ENCODE data around the gene C10orf90. TPM values are rescaled to one million over a fixed set of nuclear protein-coding genes. Genes with fewer than 3 reads are reported as not detected.

C10orf90 gene
- polyA plus RNA-seq, 3 donors: not detected

GRCh38 chr10:126616737-126617136, 53.8 kb downstream of the C10orf90 start:
- no peak for TF ChIP-seq CTCF (IDR thresholded peaks at IDR 0.05)
- Histone ChIP-seq H3K36me3 (replicated peaks in 1 of 2; ENCODE audit: control insufficient read depth in 1 of 2, insufficient read depth in 2 of 2, low read length in 2 of 2) (no peaks in the 10 kb centered on the region), H3K27ac (ENCODE audit: low read depth in 1 of 2, low read length in 2 of 2) (no peak overlapping the region), H4K20me1 (ENCODE audit: insufficient read depth, low read length) (no peaks in the 10 kb centered on the region), H3K9ac (ENCODE audit: insufficient read depth, low read length, poor library complexity, severe bottlenecking) (no peak overlapping the region), H3K79me2 (ENCODE audit: insufficient read depth, low read length) (no peaks in the 10 kb centered on the region), H2AFZ (ENCODE audit: insufficient read depth, low read depth, low read length, poor library complexity, severe bottlenecking) (no peak overlapping the region), H3K27me3 (ENCODE audit: control insufficient read depth in 2 of 2, insufficient read depth in 2 of 2, low read length in 2 of 2) (no peaks in the 10 kb centered on the region), H3K4me1 (ENCODE audit: control insufficient read depth in 1 of 2, insufficient read depth in 2 of 2, low read length in 2 of 2) (no peaks in the 10 kb centered on the region), H3K9me3 (replicated peaks in 1 of 2; ENCODE audit: control insufficient read depth in 1 of 2, insufficient read depth in 1 of 2, low read length in 2 of 2) (peaks cover 3% of the 10 kb centered on the region in 2 donors), H3K4me2 (replicated peaks; ENCODE audit: extremely low read depth, low read length, poor library complexity, severe bottlenecking) (no peak overlapping the region), H3K4me3 (replicated peaks in 1 of 3; ENCODE audit: low read depth in 2 of 3, low read length in 3 of 3) (no peak overlapping the region)
- no peaks in the 10 kb centered on the region for H3K27me3 Mint-ChIP-seq (ENCODE audit: low read depth in 3 of 3)
- H3K4me1 Mint-ChIP-seq: no peaks in the 10 kb centered on the region
- WGBS (ENCODE audit: insufficient coverage): 56% methylated on average over 2 of the region's 3 CpGs
- intact Hi-C loops (cut with micrococcal nuclease): no loop called here
- no peaks in the 10 kb centered on the region for H3K36me3 Mint-ChIP-seq
- DNase-seq: no peak
- H3K9me3 Mint-ChIP-seq: peaks cover 0 to 11% (median 4%) of the 10 kb centered on the region in 7 donors
- no peak overlapping the region for H3K4me3 Mint-ChIP-seq
- no peak overlapping the region for H3K27ac Mint-ChIP-seq

GRCh38 chr10:126611303-126611702, 59.2 kb downstream of the C10orf90 start:
- H3K4me1 ChIP-seq (ENCODE audit: control insufficient read depth in 1 of 2, insufficient read depth in 2 of 2, low read length in 2 of 2): no peaks in the 10 kb centered on the region
- TF ChIP-seq CTCF (IDR thresholded peaks at IDR 0.05): no peak
- no peaks in the 10 kb centered on the region for H3K79me2 ChIP-seq (ENCODE audit: insufficient read depth, low read length)
- Mint-ChIP-seq H3K4me1 (no peaks in the 10 kb centered on the region), H3K27ac (no peak overlapping the region), H3K36me3 (no peaks in the 10 kb centered on the region), H3K27me3 (ENCODE audit: low read depth in 3 of 3) (no peaks in the 10 kb centered on the region), H3K4me3 (no peak overlapping the region), H3K9me3 (peaks cover 0 to 11% (median 3%) of the 10 kb centered on the region in 7 donors)
- no peak for DNase-seq
- H3K36me3 ChIP-seq (replicated peaks in 1 of 2; ENCODE audit: control insufficient read depth in 1 of 2, insufficient read depth in 2 of 2, low read length in 2 of 2): no peaks in the 10 kb centered on the region
- H4K20me1 ChIP-seq (ENCODE audit: insufficient read depth, low read length): no peaks in the 10 kb centered on the region
- H3K4me3 ChIP-seq (replicated peaks in 1 of 3; ENCODE audit: low read depth in 2 of 3, low read length in 3 of 3): no peak overlapping the region
- no peaks in the 10 kb centered on the region for H3K27me3 ChIP-seq (ENCODE audit: control insufficient read depth in 2 of 2, insufficient read depth in 2 of 2, low read length in 2 of 2)
- H2AFZ ChIP-seq (ENCODE audit: insufficient read depth, low read depth, low read length, poor library complexity, severe bottlenecking): no peak overlapping the region
- 100% methylated on average over 1 of the region's 2 CpGs for WGBS (ENCODE audit: insufficient coverage)
- H3K9ac ChIP-seq (ENCODE audit: insufficient read depth, low read length, poor library complexity, severe bottlenecking): no peak overlapping the region
- intact Hi-C loops (cut with micrococcal nuclease): no loop called here
- no peak overlapping the region for H3K4me2 ChIP-seq (replicated peaks; ENCODE audit: extremely low read depth, low read length, poor library complexity, severe bottlenecking)
- H3K9me3 ChIP-seq (replicated peaks in 1 of 2; ENCODE audit: control insufficient read depth in 1 of 2, insufficient read depth in 1 of 2, low read length in 2 of 2): peaks cover 3% of the 10 kb centered on the region in 2 donors
- no peak overlapping the region for H3K27ac ChIP-seq (ENCODE audit: low read depth in 1 of 2, low read length in 2 of 2)
